Measurements from ENCODE around the gene PLAU.

DNA sequence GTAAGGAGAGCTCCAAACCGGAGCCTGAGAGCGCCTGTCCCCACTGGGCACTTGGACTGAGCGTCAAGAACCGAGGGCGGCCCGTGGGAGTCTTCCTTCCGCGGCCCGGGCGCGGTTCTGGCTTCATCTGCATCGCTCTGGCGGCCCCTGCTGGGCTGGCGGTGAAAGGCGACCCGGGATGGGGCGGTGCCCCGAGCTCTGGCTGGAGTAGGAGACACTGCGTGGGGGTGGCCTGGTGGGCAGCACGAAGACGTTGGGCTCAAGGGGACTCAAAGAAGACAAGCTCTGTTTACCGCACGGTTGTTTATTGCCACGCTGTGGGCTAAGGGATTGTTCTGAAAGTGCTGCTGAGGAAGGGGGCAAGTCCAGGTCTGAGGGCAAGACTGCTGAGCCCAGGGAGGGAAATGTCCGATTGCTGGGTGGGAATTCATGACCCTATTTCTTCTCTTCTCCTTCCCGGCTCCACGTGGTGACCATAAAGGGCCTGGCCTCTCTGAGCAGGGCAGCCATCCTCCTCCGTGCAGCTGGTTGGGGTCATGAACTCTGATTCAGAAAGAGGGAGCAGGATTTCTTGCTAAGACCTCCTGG, 29.8 kb downstream of the PLAU start:
- TF ChIP-seq, protein P1, sequence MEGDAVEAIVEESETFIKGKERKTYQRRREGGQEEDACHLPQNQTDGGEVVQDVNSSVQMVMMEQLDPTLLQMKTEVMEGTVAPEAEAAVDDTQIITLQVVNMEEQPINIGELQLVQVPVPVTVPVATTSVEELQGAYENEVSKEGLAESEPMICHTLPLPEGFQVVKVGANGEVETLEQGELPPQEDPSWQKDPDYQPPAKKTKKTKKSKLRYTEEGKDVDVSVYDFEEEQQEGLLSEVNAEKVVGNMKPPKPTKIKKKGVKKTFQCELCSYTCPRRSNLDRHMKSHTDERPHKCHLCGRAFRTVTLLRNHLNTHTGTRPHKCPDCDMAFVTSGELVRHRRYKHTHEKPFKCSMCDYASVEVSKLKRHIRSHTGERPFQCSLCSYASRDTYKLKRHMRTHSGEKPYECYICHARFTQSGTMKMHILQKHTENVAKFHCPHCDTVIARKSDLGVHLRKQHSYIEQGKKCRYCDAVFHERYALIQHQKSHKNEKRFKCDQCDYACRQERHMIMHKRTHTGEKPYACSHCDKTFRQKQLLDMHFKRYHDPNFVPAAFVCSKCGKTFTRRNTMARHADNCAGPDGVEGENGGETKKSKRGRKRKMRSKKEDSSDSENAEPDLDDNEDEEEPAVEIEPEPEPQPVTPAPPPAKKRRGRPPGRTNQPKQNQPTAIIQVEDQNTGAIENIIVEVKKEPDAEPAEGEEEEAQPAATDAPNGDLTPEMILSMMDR (conservative IDR thresholded peaks at IDR 0.05; ENCODE audit: low read depth in 2 of 2) = peak; percentile 89 to 99
- TF ChIP-seq POLR2AphosphoS5 (IDR thresholded peaks at IDR 0.05; ENCODE audit: low read depth) (no peak), CREB1 (CRISPR knock-in tag; IDR thresholded peaks at IDR 0.05; ENCODE audit: low read depth) (no peak), EZH2 (IDR thresholded peaks at IDR 0.05; ENCODE audit: low read depth, unreplicated experiment) (no peak)
